ENCODE data around the gene TREX2.

TREX2 gene

GRCh38 chrX:153442463-153442862, 3.4 kb downstream of the TREX2 start:
- DNase-seq = no peak
- H3K9me3 Mint-ChIP-seq = peaks cover 0 to 5% of the 10 kb centered on the region in 2 donors
- no peaks in the 10 kb centered on the region for H3K4me1 Mint-ChIP-seq
- H3K27ac Mint-ChIP-seq = no peak overlapping the region
- peaks cover 3% of the 10 kb centered on the region in 2 donors for H3K36me3 Mint-ChIP-seq
- no peak for ATAC-seq (replicated peaks)
- H3K4me3 Mint-ChIP-seq = no peak overlapping the region
- peaks cover 4 to 10% of the 10 kb centered on the region in 2 donors for H3K27me3 Mint-ChIP-seq

- ATAC-seq (replicated peaks) (no peak), DNase-seq (no peak)
- no peaks in the 10 kb centered on the region for H3K4me1 Mint-ChIP-seq
- no peak overlapping the region for H3K27ac Mint-ChIP-seq
- peaks cover 0 to 5% of the 10 kb centered on the region in 2 donors for H3K9me3 Mint-ChIP-seq
- H3K27me3 Mint-ChIP-seq = peaks cover 8 to 10% of the 10 kb centered on the region in 2 donors
- no peak overlapping the region for H3K4me3 Mint-ChIP-seq
- H3K36me3 Mint-ChIP-seq = peaks cover 0 to 3% of the 10 kb centered on the region in 2 donors
These were observed 3.9 kb downstream of the TREX2 start for GRCh38 chrX:153441981-153442380.

DNA sequence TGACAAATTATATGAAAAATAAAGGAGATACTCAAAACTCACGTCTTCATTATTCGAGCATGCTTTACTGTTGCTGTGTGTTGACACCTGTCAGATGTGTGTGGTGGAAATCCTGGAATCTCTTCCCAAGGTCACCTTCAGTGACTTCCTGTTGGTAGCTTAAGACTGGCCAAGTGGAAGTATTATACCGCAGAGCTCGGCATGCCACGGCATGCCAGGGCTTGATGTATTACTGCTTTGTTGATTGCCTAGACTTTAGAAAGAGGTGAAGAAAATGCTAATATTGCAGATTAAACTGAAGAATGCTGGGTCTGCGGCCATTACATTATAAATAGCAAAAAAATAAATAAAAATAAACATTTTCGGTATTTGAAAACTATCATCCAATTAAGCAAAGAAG, 4.6 kb downstream of the TREX2 start:
- Mint-ChIP-seq H3K27me3 (peaks cover 10 to 12% of the 10 kb centered on the region in 2 donors), H3K36me3 (peaks cover 0 to 3% of the 10 kb centered on the region in 2 donors), H3K27ac (no peak overlapping the region), H3K4me1 (no peaks in the 10 kb centered on the region), H3K9me3 (peaks cover 0 to 5% of the 10 kb centered on the region in 2 donors), H3K4me3 (no peak overlapping the region)
- no peak for DNase-seq
- no peak for ATAC-seq (replicated peaks)

DNA sequence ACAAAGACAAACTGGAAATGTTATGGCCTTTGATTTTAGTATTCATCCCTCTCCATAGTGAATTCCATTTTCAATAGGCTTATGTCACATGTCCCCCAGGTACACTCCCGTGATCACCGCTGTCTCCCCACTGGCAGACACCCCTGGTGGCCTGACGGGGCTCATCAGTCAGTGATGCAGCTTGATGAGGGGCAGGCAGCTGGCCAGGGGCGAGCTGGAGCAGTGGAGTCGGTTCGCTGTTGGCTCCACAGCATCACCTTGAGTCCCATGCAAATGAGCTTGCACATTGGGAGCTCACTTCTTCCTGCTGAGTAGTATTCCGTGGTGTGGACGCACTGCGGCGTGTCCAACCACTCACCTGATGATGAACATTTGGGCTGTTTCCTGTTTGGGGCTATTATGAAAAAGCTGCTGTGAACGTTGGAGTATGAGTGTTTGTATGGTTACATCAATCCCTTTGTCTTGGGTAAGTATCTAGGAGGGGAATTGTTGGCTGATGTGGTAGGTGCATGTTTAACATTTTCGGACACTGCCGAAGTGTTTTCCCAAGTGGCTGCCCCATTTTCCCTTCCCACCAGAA, 5.2 kb downstream of the TREX2 start:
- no peak overlapping the region for H3K4me3 Mint-ChIP-seq
- H3K27ac Mint-ChIP-seq = no peak overlapping the region
- ATAC-seq (replicated peaks) (no peak), DNase-seq (no peak)
- H3K4me1 Mint-ChIP-seq = no peaks in the 10 kb centered on the region
- peaks cover 10 to 12% of the 10 kb centered on the region in 2 donors for H3K27me3 Mint-ChIP-seq
- peaks cover 0 to 3% of the 10 kb centered on the region in 2 donors for H3K36me3 Mint-ChIP-seq
- peaks cover 0 to 5% of the 10 kb centered on the region in 2 donors for H3K9me3 Mint-ChIP-seq

DNA sequence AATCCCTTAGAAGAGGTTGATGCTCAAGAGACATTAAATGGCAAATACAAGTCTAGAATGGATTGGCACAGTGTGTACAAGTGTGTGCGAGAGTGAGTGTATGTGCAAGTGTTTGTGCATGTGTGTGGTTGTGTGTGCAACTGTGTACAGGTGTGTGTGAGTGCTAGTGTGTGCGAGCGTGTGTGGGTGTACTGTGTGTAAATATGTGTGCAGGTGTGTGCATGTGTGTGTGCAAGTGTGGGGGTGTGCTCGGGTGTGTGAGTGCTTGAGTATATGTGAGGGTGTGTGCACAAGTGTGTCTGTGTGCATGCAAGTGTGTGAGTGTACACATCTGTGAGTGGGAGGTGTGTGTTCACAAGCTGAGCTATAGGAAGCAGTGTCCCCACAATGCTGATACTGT, 5.9 kb downstream of the TREX2 start:
- Mint-ChIP-seq H3K4me3 (no peak overlapping the region), H3K27me3 (peaks cover 10 to 12% of the 10 kb centered on the region in 2 donors), H3K9me3 (peaks cover 0 to 5% of the 10 kb centered on the region in 2 donors), H3K27ac (no peak overlapping the region), H3K36me3 (peaks cover 0 to 3% of the 10 kb centered on the region in 2 donors), H3K4me1 (no peaks in the 10 kb centered on the region)
- DNase-seq = no peak
- no peak for ATAC-seq (replicated peaks)

GRCh38 chrX:153438532-153438931, 7.3 kb downstream of the TREX2 start:
- Mint-ChIP-seq H3K27me3 (peaks cover 10 to 17% of the 10 kb centered on the region in 2 donors), H3K4me3 (no peak overlapping the region), H3K9me3 (peaks cover 0 to 5% of the 10 kb centered on the region in 2 donors), H3K27ac (no peak overlapping the region), H3K4me1 (no peaks in the 10 kb centered on the region), H3K36me3 (no peaks in the 10 kb centered on the region)
- ATAC-seq (replicated peaks) = no peak
- no peak for DNase-seq

- Mint-ChIP-seq H3K4me1 (no peaks in the 10 kb centered on the region), H3K9me3 (peaks cover 0 to 5% of the 10 kb centered on the region in 2 donors), H3K27me3 (peaks cover 10 to 20% of the 10 kb centered on the region in 2 donors)
These were observed 10.0 kb downstream of the TREX2 start for GRCh38 chrX:153435845-153436244.

DNA sequence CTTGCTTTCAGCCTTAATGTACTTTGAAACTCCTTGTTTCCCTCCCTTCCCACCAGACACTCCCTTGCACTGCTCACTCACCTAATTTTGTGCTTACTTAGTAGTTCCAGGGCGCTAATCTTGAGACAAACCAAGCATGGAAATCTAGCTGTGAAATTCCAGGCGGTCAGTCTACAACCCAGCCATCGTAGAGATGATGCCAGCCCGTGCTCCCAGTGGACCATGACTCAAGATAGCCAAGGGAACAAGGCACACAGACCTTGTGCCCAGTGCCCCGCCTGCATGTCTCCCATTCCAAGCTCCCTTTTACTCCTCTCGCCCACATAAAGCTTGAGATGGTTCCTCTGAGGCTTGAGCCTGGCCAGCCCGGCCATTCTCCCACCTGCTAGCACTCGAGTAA, 11.1 kb downstream of the TREX2 start:
- H3K27me3 Mint-ChIP-seq = peaks cover 10 to 22% of the 10 kb centered on the region in 2 donors
- no peak overlapping the region for H3K27ac Mint-ChIP-seq
- H3K4me1 Mint-ChIP-seq = no peaks in the 10 kb centered on the region
- H3K9me3 Mint-ChIP-seq = peaks cover 0 to 2% of the 10 kb centered on the region in 2 donors
- no peak for ATAC-seq (replicated peaks)
- H3K4me3 Mint-ChIP-seq = no peak overlapping the region
- no peak for DNase-seq
- peaks cover 0 to 6% of the 10 kb centered on the region in 2 donors for H3K36me3 Mint-ChIP-seq

More at GRCh38 chrX:153435845-153436244, 10.0 kb downstream of the TREX2 start:
- ATAC-seq (replicated peaks) = no peak
- H3K36me3 Mint-ChIP-seq = peaks cover 0 to 2% of the 10 kb centered on the region in 2 donors
- H3K27ac Mint-ChIP-seq = no peak overlapping the region
- H3K4me3 Mint-ChIP-seq = no peak overlapping the region
- no peak for DNase-seq

DNA sequence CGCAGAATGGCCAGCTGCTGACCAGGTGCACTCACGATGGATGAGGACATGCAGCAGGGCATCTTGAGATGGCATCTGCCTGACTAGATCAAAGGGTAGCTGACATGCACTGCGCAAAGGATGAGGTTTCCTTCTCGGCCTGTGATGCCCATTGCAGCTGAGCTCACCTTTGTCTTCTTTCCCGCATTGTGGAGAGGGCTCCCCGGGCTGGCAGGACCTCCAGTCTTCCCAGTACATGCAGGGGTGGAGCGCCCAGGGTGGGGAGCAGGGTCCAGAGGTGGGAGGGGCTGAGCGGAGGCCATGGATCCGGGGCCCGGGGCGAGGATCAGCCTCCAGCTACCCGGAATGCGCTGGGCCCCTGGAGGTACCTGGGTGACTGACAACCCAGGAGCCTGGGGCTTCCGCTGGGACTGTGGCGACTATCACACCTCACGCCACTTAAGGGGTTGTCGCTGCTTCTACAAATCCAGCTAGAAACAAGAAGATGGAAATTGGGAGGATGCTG, 12.0 kb downstream of the TREX2 start:
- Mint-ChIP-seq H3K4me3 (no peak overlapping the region), H3K27me3 (peaks cover 4 to 21% of the 10 kb centered on the region in 2 donors), H3K9me3 (no peaks in the 10 kb centered on the region), H3K4me1 (no peaks in the 10 kb centered on the region), H3K27ac (no peak overlapping the region), H3K36me3 (peaks cover 0 to 6% of the 10 kb centered on the region in 2 donors)
- ATAC-seq (replicated peaks) = no peak
- DNase-seq = no peak

- ATAC-seq (replicated peaks) (no peak), DNase-seq (no peak)
- Mint-ChIP-seq H3K4me1 (no peaks in the 10 kb centered on the region), H3K4me3 (no peak overlapping the region), H3K27ac (no peak overlapping the region), H3K9me3 (no peaks in the 10 kb centered on the region), H3K27me3 (peaks cover 0 to 21% of the 10 kb centered on the region in 2 donors), H3K36me3 (peaks cover 0 to 6% of the 10 kb centered on the region in 2 donors)
These were observed 12.6 kb downstream of the TREX2 start for GRCh38 chrX:153433161-153433680.

DNA sequence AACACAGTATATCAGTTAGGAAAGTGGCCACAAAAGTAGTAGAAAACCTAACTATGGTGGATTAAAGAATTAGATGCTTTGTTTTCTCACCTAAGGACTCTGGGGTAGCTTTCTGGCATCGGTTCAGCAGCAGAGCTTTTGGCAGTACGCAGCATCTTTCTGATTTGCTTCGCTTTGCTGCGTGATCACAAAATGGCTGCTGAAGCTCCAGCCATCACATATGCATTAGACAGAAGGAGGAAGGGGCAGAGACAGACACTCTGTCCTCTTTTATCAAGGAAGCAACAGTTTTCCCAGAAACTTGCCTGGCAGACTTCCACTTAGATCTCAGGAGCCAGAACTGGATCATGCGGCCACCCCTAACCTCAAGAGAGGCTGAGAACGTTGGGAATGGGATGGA, 15.1 kb downstream of the TREX2 start:
- Mint-ChIP-seq H3K4me1 (no peaks in the 10 kb centered on the region), H3K36me3 (peaks cover 0 to 10% of the 10 kb centered on the region in 2 donors), H3K9me3 (peaks cover 4 to 5% of the 10 kb centered on the region in 2 donors), H3K27ac (no peak overlapping the region), H3K27me3 (peaks cover 0 to 17% of the 10 kb centered on the region in 2 donors), H3K4me3 (no peak overlapping the region)
- DNase-seq = no peak
- ATAC-seq (replicated peaks) = no peak

- no peak overlapping the region for H3K4me3 Mint-ChIP-seq
- peaks cover 0 to 12% of the 10 kb centered on the region in 2 donors for H3K27me3 Mint-ChIP-seq
- no peak overlapping the region for H3K27ac Mint-ChIP-seq
- no peak for ATAC-seq (replicated peaks)
- DNase-seq = no peak
- H3K36me3 Mint-ChIP-seq = peaks cover 0 to 10% of the 10 kb centered on the region in 2 donors
- H3K9me3 Mint-ChIP-seq = peaks cover 4 to 5% of the 10 kb centered on the region in 2 donors
- H3K4me1 Mint-ChIP-seq = no peaks in the 10 kb centered on the region
These were observed 19.7 kb downstream of the TREX2 start for GRCh38 chrX:153426204-153426603.

DNA sequence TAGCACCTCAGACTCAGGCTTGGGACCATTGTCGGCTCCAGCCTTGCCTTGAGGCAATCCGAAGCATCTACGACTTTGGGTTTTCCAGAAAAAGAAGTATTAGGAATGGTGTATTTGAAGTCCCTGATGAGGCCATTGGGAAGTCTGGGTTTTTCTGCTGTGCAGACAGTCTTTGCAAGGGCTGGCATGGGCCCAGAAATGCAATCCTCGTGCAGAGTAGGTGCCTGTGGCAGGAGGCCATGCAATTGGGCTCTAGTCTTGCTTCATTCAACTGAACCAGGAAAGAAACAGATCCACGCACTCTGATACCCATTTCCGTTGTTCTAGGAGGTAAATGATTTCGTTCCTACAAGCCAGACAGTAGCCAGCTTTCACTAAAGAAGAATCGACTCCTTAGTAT, 22.2 kb downstream of the TREX2 start:
- peaks cover 2 to 4% of the 10 kb centered on the region in 2 donors for H3K36me3 Mint-ChIP-seq
- peaks cover 4 to 5% of the 10 kb centered on the region in 2 donors for H3K9me3 Mint-ChIP-seq
- ATAC-seq (replicated peaks) (no peak), DNase-seq (no peak)
- peaks cover 0 to 4% of the 10 kb centered on the region in 2 donors for H3K27me3 Mint-ChIP-seq
- no peak overlapping the region for H3K27ac Mint-ChIP-seq
- no peaks in the 10 kb centered on the region for H3K4me1 Mint-ChIP-seq
- no peak overlapping the region for H3K4me3 Mint-ChIP-seq

GRCh38 chrX:153421856-153422255, 24.0 kb downstream of the TREX2 start:
- no peaks in the 10 kb centered on the region for H3K4me1 Mint-ChIP-seq
- H3K4me3 Mint-ChIP-seq = no peak overlapping the region
- no peak for ATAC-seq (replicated peaks)
- H3K9me3 Mint-ChIP-seq = no peaks in the 10 kb centered on the region
- DNase-seq = no peak
- H3K27ac Mint-ChIP-seq = no peak overlapping the region
- H3K27me3 Mint-ChIP-seq = peaks cover 5 to 13% of the 10 kb centered on the region in 2 donors
- H3K36me3 Mint-ChIP-seq = peaks cover 0 to 2% of the 10 kb centered on the region in 2 donors

All from stimulated activated naive B cell treated with anti-CD40 and anti-IgM and Interleukin-4, amounts not matched to agents 10 μg/mL and 1 μg/mL and 100 μg/mL, for 72 hours (primary cell).